HFF-Myc (cell line): Measurements from ENCODE around the gene SBNO1.

Experiments used
- DNase-seq: peaks from one replicate; pipeline ENCODE4 v3.0.0-alpha.2; 2011; ENCODE audit warnings: low read depth; ENCODE audit errors: extremely low read depth
- H3K4me3 ChIP-seq: replicated peaks from 2 replicates; pipeline ENCODE4 v1.5.1; 2011; ENCODE audit warnings: low read depth, mild to moderate bottlenecking, control low read depth, low read length
- CTCF ChIP-seq: IDR thresholded peaks from 2 replicates; pipeline ENCODE4 v1.5.1; 2012; ENCODE audit warnings: mild to moderate bottlenecking, low read depth, low read length, control low read depth; ENCODE audit errors: missing control alignments

Gene SBNO1

DNA sequence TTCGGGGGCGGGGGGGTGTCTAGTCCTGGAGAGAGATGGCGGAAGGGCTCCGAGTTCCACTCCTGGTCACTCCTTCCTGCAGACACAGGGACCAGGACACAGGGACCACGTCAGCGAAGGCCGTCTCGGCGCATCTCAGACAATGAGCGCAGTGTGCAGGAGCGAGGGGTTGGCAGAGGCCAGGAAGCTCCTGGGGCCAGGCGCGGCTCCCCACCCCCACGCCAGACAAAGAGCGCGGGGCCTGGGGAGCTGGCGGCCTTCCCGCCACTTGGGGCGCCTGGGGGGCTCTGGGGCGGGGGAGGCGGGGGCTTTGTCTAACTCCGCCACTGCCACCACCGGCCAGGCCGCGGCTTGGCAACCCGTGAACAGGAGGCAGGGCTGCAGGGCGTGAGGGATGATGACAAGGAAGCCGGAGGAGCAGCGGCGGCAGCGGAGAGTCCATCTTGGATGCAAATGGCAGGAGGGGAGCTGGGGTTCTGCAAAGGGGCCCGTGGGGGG lies 95.2 kb downstream of the SBNO1 start:
- peak overlapping the region; percentile 80 for H3K4me3 ChIP-seq
- no peak for DNase-seq
- no peak for TF ChIP-seq CTCF

DNA sequence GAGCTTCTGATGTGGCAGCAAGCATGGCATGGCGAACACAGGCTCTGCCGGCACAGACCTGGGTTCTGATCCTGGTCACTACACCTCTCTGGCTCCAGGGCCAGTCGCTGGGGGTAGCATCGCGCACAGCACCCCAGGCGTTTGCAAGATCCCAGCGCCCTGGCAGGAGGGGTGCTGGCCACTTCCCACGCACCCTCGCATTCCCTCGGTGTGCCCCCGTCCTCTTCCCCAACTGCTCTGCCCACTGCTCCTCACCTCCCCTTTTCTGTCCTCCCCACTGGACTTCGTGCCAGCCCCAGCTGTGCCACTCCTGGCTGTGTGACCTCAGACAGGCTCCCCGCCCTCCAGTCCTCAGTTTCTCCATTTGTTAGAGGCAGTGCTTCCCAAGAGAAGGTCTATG lies 95.8 kb downstream of the SBNO1 start:
- peak overlapping the region; percentile 80 for H3K4me3 ChIP-seq
- no peak for TF ChIP-seq CTCF
- no peak for DNase-seq

DNA sequence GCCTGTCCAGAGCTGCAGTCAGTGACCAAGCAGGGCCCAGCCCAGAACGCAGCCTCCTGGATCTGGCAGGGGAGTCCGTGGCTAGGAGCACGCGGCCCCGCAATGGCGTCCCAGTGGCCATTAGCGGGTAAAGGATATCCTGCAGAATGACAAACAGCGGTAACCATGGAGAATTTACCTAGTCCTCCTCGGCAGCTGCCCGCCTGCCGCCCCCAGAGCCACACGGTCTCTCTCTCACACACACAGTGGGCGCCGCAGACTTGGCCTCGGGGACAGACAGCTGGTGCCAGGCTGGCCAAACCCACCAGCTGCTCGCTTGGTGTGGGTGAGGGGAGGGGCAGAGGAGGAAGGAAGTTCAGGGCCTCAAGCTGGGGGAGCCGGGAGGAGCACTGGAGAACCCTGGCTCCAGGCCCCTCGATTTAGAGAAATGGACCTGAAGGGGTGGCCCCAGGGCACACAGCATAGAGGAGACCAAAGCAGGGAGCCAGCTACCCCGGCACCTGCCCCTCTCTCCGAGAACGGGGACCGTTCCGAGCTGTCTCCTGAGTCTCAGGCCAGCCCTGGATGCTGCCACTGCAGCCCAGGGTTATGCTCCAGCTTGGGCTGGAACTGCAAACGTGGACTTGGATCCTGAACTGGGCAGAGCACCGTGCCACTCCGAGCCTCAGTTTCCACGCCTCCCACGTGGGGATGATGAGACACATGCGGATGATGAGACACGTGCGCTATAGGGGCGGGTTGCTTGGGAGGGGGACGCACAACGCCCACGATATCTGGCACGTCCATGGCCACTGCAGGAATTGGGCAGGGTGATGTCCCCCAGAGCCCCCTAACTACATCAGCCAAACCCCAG lies 96.4 kb downstream of the SBNO1 start:
- peak overlapping the region; percentile 80; the same call in 1 of the 2 replicates for H3K4me3 ChIP-seq
- no peak for DNase-seq
- TF ChIP-seq CTCF: no peak

GRCh38 chr12:123267335-123267920 lies 97.2 kb downstream of the SBNO1 start:
- no peak overlapping the region for H3K4me3 ChIP-seq
- TF ChIP-seq CTCF: no peak
- DNase-seq: no peak

DNA sequence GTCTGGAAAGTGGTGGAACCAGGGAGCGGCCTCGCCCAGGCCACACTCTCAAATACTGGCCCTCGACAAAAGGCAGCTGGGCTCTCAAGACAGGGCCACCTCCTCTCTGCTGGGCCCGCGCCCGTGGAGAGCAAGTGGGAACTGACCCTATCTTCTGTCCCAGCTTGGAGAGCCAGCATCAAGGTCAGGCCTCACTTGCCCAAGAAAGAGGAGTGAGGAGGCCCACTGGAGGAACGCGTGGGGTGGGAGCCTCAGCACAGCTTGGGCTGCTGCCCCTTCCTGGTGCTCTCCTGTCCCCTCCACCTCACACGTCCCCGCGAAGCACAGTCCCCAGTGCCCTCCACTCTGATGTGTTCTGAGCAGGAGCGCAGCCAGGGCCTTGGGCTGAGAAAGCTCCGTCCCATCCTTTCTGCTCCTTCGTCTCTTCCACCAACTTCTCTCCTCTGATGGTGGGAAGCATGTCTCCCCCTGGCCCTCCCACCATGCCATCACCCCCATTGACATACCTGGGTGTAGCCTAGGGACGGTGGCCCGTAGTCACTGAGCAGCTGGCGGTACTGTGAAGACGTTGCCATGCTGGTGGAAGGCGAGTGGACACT lies 97.9 kb downstream of the SBNO1 start:
- H3K4me3 ChIP-seq: no peak overlapping the region
- no peak for TF ChIP-seq CTCF
- DNase-seq: no peak

- DNase-seq: no peak
- no peak for TF ChIP-seq CTCF
- H3K4me3 ChIP-seq: no peak overlapping the region
Observed at GRCh38 chr12:123265851-123266678, 98.6 kb downstream of the SBNO1 start.
